GM12891 (cell line): Measurements from ENCODE around the gene TSSC4.

Experiments used
- PAX5 ChIP-seq: IDR thresholded peaks from 2 replicates; pipeline ENCODE4 v1.6.1; 2011; ENCODE audit warnings: low read length, moderate library complexity, mild to moderate bottlenecking; ENCODE audit not compliant: insufficient read depth, severe bottlenecking
- POLR2A ChIP-seq: IDR thresholded peaks from 2 replicates; pipeline ENCODE4 v1.6.1; 2011; ENCODE audit warnings: low read depth, low read length, control low read depth
- POLR2AphosphoS5 ChIP-seq: IDR thresholded peaks from 2 replicates; pipeline ENCODE4 v1.6.1; 2011; ENCODE audit warnings: low read depth, low read length, control low read depth
- SPI1 ChIP-seq: IDR thresholded peaks from 2 replicates; pipeline ENCODE4 v1.6.1; 2011; ENCODE audit warnings: low read depth, low read length, control low read depth
- TAF1 ChIP-seq: IDR thresholded peaks from 2 replicates; pipeline ENCODE4 v1.6.1; 2011; ENCODE audit warnings: low read depth, low read length, control low read depth

DNA sequence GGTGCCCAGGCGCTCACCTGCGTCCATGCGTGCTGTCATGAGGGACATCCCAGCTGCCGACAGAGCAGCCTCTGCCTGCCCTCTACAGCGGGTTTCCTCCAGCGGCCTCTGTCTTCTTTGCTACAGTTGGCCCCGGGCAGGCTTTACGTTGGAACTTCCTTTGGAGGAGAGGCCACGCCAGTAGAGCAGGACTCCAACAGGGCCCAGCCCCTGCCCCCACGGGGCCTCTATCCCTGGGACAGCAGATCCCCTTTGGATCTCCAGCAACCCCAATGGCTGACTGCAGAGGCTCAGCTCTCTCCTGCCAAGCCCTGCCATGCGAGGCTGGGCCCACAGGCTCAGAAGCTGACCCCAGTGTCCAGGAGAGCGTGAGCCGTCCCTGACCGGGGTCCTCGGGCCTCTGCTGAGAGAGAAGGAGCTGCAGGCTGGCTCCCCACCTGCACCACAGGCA is 31.6 kb downstream of the TSSC4 start:
- TF ChIP-seq TAF1, result no peak
- no peak for TF ChIP-seq POLR2A
- no peak for TF ChIP-seq POLR2AphosphoS5
- TF ChIP-seq SPI1, result no peak
- no peak for TF ChIP-seq PAX5
